IPS DF 6.9 (cell line): ENCODE data around the gene HDAC1.

Experiments
- DNase-seq: peaks from one replicate; pipeline ENCODE4 v3.0.0-alpha.2; 2013; ENCODE audit warnings: low read depth, low spot score
- H3K27ac ChIP-seq: one replicate; pipeline ENCODE4 v1.5.1; 2013; ENCODE audit warnings: low read length, control low read depth
- H3K27me3 ChIP-seq: 2 replicates; pipeline ENCODE4 v1.6.1; 2013; ENCODE audit warnings: mild to moderate bottlenecking, low read length; ENCODE audit not compliant: control insufficient read depth, insufficient read depth
- H3K36me3 ChIP-seq: 2 replicates; pipeline ENCODE4 v1.6.1; 2013; ENCODE audit warnings: low read length; ENCODE audit not compliant: control insufficient read depth, insufficient read depth
- H3K4me1 ChIP-seq: 2 replicates; pipeline ENCODE4 v1.6.1; 2013; ENCODE audit warnings: low read length; ENCODE audit not compliant: control insufficient read depth, insufficient read depth
- H3K4me3 ChIP-seq: 2 replicates; pipeline ENCODE4 v1.5.1; 2013; ENCODE audit warnings: mild to moderate bottlenecking, low read length
- H3K9me3 ChIP-seq: 2 replicates; pipeline ENCODE4 v1.6.1; 2013; ENCODE audit warnings: low read length, inconsistent platforms; ENCODE audit not compliant: control insufficient read depth, insufficient read depth
- WGBS: extraction: QIAGEN DNeasy Blood & Tissue Kit; methylation state at CpG from one replicate; pipeline ENCODE4 v1.1.7; 2013; ENCODE audit warnings: mixed read lengths, missing lambda C conversion rate; ENCODE audit not compliant: insufficient read length, insufficient coverage; 5-methylcytosine and 5-hydroxymethylcytosine counted together

HDAC1 gene

GRCh38 chr1:32329931-32330466 lies 38.1 kb downstream of the HDAC1 start:
- no peak overlapping the region for H3K4me3 ChIP-seq
- H3K36me3 ChIP-seq: peaks cover 34% of the 10 kb centered on the region; the same call in 1 of the 2 replicates
- no peaks in the 10 kb centered on the region for H3K9me3 ChIP-seq
- H3K27me3 ChIP-seq: no peaks in the 10 kb centered on the region
- no peak overlapping the region for H3K27ac ChIP-seq
- DNase-seq: no peak
- no CpG with 5 or more reads among the region's 4 CpGs for WGBS
- H3K4me1 ChIP-seq: peaks cover 8% of the 10 kb centered on the region; the same call in 1 of the 2 replicates

GRCh38 chr1:32330558-32331151 lies 38.8 kb downstream of the HDAC1 start:
- H3K27me3 ChIP-seq: no peaks in the 10 kb centered on the region
- peaks cover 34% of the 10 kb centered on the region; the same call in 1 of the 2 replicates for H3K36me3 ChIP-seq
- no peak for DNase-seq
- H3K27ac ChIP-seq: no peak overlapping the region
- H3K4me3 ChIP-seq: no peak overlapping the region
- no CpG with 5 or more reads among the region's 12 CpGs for WGBS
- no peaks in the 10 kb centered on the region for H3K9me3 ChIP-seq
- peaks cover 8% of the 10 kb centered on the region; the same call in 1 of the 2 replicates for H3K4me1 ChIP-seq

- WGBS: no CpG with 5 or more reads among the region's 12 CpGs
- Histone ChIP-seq H3K36me3 (peaks cover 34% of the 10 kb centered on the region; the same call in 1 of the 2 replicates), H3K27me3 (no peaks in the 10 kb centered on the region), H3K9me3 (no peaks in the 10 kb centered on the region), H3K4me1 (peaks cover 8% of the 10 kb centered on the region), H3K4me3 (no peak overlapping the region), H3K27ac (no peak overlapping the region)
- no peak for DNase-seq
Observed at GRCh38 chr1:32331549-32331948, 39.7 kb downstream of the HDAC1 start.

GRCh38 chr1:32332290-32333079 lies 40.6 kb downstream of the HDAC1 start:
- WGBS: no CpG with 5 or more reads among the region's 3 CpGs
- peaks cover 11% of the 10 kb centered on the region for H3K4me1 ChIP-seq
- DNase-seq: no peak
- H3K9me3 ChIP-seq: no peaks in the 10 kb centered on the region
- H3K27me3 ChIP-seq: no peaks in the 10 kb centered on the region
- no peak overlapping the region for H3K27ac ChIP-seq
- no peak overlapping the region for H3K4me3 ChIP-seq
- peaks cover 28% of the 10 kb centered on the region; the same call in 1 of the 2 replicates for H3K36me3 ChIP-seq

GRCh38 chr1:32333251-32333963 lies 41.5 kb downstream of the HDAC1 start:
- DNase-seq: no peak
- H3K36me3 ChIP-seq: peaks cover 28% of the 10 kb centered on the region; the same call in 1 of the 2 replicates
- H3K9me3 ChIP-seq: no peaks in the 10 kb centered on the region
- H3K27ac ChIP-seq: no peak overlapping the region
- H3K27me3 ChIP-seq: no peaks in the 10 kb centered on the region
- no peak overlapping the region for H3K4me3 ChIP-seq
- no CpG with 5 or more reads among the region's 3 CpGs for WGBS
- peaks cover 11% of the 10 kb centered on the region for H3K4me1 ChIP-seq

GRCh38 chr1:32334274-32334861 lies 42.5 kb downstream of the HDAC1 start:
- no peak for DNase-seq
- Histone ChIP-seq H3K27ac (no peak overlapping the region), H3K36me3 (peaks cover 21% of the 10 kb centered on the region; the same call in 1 of the 2 replicates), H3K4me3 (peak overlapping the region; percentile 98; the same call in 1 of the 2 replicates), H3K27me3 (no peaks in the 10 kb centered on the region), H3K4me1 (peaks cover 11% of the 10 kb centered on the region), H3K9me3 (no peaks in the 10 kb centered on the region)
- no CpG with 5 or more reads among the region's 9 CpGs for whole genome bisulfite sequencing

- WGBS: no CpG with 5 or more reads among the region's 46 CpGs
- H3K36me3 ChIP-seq: peaks cover 16% of the 10 kb centered on the region; the same call in 1 of the 2 replicates
- H3K9me3 ChIP-seq: no peaks in the 10 kb centered on the region
- H3K27ac ChIP-seq: no peak overlapping the region
- peak overlapping the region; percentile 98 for H3K4me3 ChIP-seq
- peaks cover 11% of the 10 kb centered on the region for H3K4me1 ChIP-seq
- no peaks in the 10 kb centered on the region for H3K27me3 ChIP-seq
- DNase-seq: no peak
Observed at GRCh38 chr1:32334864-32335534, 43.1 kb downstream of the HDAC1 start.

GRCh38 chr1:32335535-32335789 lies 43.6 kb downstream of the HDAC1 start:
- Histone ChIP-seq H3K36me3 (peaks cover 14% of the 10 kb centered on the region; the same call in 1 of the 2 replicates), H3K27me3 (no peaks in the 10 kb centered on the region), H3K4me1 (peaks cover 11% of the 10 kb centered on the region), H3K4me3 (peak overlapping the region; percentile 98; the same call in 1 of the 2 replicates), H3K27ac (no peak overlapping the region), H3K9me3 (no peaks in the 10 kb centered on the region)
- DNase-seq: no peak
- WGBS: no CpG with 5 or more reads among the region's 34 CpGs

GRCh38 chr1:32335790-32336590 lies 44.1 kb downstream of the HDAC1 start, which contains the start of gene MARCKSL1:
Gene MARCKSL1, minus strand, starts transcription at chr1:32336233. Its CDS starts 200 bp downstream, at chr1:32336033.
- Histone ChIP-seq H3K4me3 (peak within 1 kb of the TSS; percentile 98), H3K9me3 (no peaks in the 10 kb centered on the region), H3K4me1 (peaks cover 11% of the 10 kb centered on the region), H3K27me3 (no peaks in the 10 kb centered on the region), H3K36me3 (peaks cover 12% of the 10 kb centered on the region; the same call in 1 of the 2 replicates), H3K27ac (no peak within 1 kb of the TSS)
- whole genome bisulfite sequencing: no CpG with 5 or more reads among the region's 95 CpGs
- DNase-seq: no peak
